Gastrocnemius medialis (tissue), 4 donors: ENCODE results near the gene CYB5RL. TPM values are rescaled to one million over a fixed set of nuclear protein-coding genes. Genes with fewer than 3 reads are reported as not detected.

Experiments used
- ATAC-seq, 2 donors: fragments of 150-250 bp; one replicate each; pipeline ENCODE4 v1.9.1; 2016
- DNase-seq, 2 donors: peaks; one replicate each; pipeline ENCODE4 v3.0.0-alpha.2; 2019
- H3K27ac ChIP-seq, 4 donors: fragments of 200-600 bp; sonication (generic); 1 replicate in 1 of 4; 2 replicates in 3 of 4; pipeline ENCODE4 v1.5.1; 2016 to 2018; ENCODE audit warnings: mild to moderate bottlenecking in 2 of 4, moderate library complexity in 1 of 4
- H3K27me3 ChIP-seq, 3 donors: fragments of 200-600 bp; sonication (generic) in 2 of 3; 1 replicate in 1 of 3; 2 replicates in 2 of 3; pipeline versions ENCODE4 v1.5.1 to v1.6.0; 2016 to 2019; ENCODE audit warnings: mild to moderate bottlenecking in 1 of 3, moderate library complexity in 1 of 3
- H3K36me3 ChIP-seq, 2 donors: fragments of 200-600 bp; sonication (generic) in 1 of 2; one replicate each; pipeline ENCODE4 v1.5.1; 2017 to 2018
- H3K4me1 ChIP-seq, 2 donors: fragments of 200-600 bp; sonication (generic) in 1 of 2; one replicate each; pipeline ENCODE4 v1.5.1; 2016 to 2017; ENCODE audit warnings: mild to moderate bottlenecking in 2 of 2
- H3K4me3 ChIP-seq, 4 donors: fragments of 200-600 bp; sonication (generic) in 3 of 4; 1 replicate in 1 of 4; 2 replicates in 3 of 4; pipeline ENCODE4 v1.5.1; 2016 to 2019; ENCODE audit warnings: mild to moderate bottlenecking in 2 of 4
- H3K9me3 ChIP-seq, 3 donors: fragments of 200-600 bp; sonication (generic) in 2 of 3; 1 replicate in 1 of 3; 2 replicates in 2 of 3; pipeline ENCODE4 v1.5.1; 2016 to 2019
- POLR2A ChIP-seq, 2 donors: fragments of 450-650 bp; IDR thresholded peaks; one replicate each; pipeline ENCODE4 v1.6.1; 2017; ENCODE audit warnings: antibody characterized with exemption in 2 of 2, mild to moderate bottlenecking in 2 of 2, moderate library complexity in 2 of 2
- in situ Hi-C, 4 donors: fragments of 200-750 bp; cut with MboI; loops; one replicate each; pipeline versions ENCODE4 v1.15.0 to v1.8.0; 2017; ENCODE audit warnings: low sequenced_read_pairs in 4 of 4
- intact Hi-C: fragments of 100-400 bp; cut with DNase I; formaldehyde crosslinking; loops from one replicate; pipeline ENCODE4 v1.15.1; 2023; ENCODE audit warnings: low total_unique reads
- total RNA-seq, 4 donors: library from RNA; depleted of rRNA; stranded (reverse); fragments of >200 nt; gene quantifications; one replicate each; pipeline versions ENCODE4 v1.1.0 to v1.2.3, GENCODE V29; 2016
- TF ChIP-seq, protein P1 (sequence below), 5 experiments: fragments of 450-650 bp in 3 of 5; fragments of 200-600 bp in 2 of 5; sonication (generic) in 2 of 5; IDR thresholded peaks in 4 of 5; conservative IDR thresholded peaks in 1 of 5; 1 replicate in 4 of 5; 2 replicates in 1 of 5; pipeline ENCODE4 v1.5.1; 2016 to 2019; ENCODE audit warnings: antibody characterized with exemption in 5 of 5, mild to moderate bottlenecking in 3 of 5, moderate library complexity in 3 of 5

Gene CYB5RL
- total RNA-seq, 4 donors from 2014 or later, result 1.8 to 5.8 (median 3.4) TPM

DNA sequence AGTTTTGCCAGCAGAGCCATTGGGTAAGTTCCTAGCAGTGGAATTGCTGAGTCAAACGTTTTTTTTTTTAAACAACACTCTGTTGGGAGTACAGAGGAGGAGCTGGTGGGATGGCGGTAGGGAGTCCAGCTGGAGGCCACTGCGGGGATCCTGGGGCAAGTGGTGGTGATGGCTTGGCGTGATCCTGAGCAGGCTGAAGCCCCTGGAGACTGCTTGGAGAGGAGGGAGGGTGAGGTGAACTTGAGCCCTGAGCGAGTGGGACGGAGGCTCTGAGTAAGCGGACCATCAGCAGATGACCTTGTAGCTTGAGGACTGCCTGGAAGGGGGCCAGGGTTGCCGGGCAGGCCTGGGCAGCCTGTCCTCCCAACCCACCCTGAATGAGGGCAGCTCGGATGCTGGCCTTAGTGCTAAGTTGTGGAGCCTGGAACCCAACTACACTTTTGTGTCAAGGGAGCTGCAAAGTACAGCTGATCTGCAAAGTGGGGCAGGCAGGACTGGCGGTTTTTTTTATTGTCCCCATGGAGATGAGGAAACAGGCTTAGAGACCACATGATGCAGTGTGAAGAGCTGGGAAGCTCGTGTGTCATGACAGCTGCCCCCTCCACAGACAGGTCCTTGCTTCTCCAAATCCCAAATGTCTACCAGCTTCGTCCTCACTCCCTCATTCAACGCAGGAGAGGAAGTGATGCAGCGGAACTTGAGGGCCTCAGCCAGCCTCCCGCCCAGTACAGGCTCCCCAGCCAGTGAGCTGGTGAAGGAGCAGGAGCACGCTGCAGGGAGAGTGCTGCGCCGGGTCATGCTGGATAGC is 20.4 kb upstream of the CYB5RL start:
- peak overlapping the region; percentile 71 to 81 (median 77) for H3K27ac ChIP-seq
- H3K4me1 ChIP-seq, result peaks cover 18 to 24% of the 10 kb centered on the region in 2 donors
- DNase-seq (peak; percentile 39 to 73), ATAC-seq (peak; percentile 78 to 81)
- H3K27me3 ChIP-seq, result no peaks in the 10 kb centered on the region
- intact Hi-C loops (no loop called here), in situ Hi-C loops (loop anchor here in 1 of 4 donors (25.0 kb wide), 1 partner anchor 267 kb away; no protein-coding TSS in a partner anchor)
- TF ChIP-seq POLR2A (IDR thresholded peaks at IDR 0.05), result no peak
- TF ChIP-seq, protein P1, sequence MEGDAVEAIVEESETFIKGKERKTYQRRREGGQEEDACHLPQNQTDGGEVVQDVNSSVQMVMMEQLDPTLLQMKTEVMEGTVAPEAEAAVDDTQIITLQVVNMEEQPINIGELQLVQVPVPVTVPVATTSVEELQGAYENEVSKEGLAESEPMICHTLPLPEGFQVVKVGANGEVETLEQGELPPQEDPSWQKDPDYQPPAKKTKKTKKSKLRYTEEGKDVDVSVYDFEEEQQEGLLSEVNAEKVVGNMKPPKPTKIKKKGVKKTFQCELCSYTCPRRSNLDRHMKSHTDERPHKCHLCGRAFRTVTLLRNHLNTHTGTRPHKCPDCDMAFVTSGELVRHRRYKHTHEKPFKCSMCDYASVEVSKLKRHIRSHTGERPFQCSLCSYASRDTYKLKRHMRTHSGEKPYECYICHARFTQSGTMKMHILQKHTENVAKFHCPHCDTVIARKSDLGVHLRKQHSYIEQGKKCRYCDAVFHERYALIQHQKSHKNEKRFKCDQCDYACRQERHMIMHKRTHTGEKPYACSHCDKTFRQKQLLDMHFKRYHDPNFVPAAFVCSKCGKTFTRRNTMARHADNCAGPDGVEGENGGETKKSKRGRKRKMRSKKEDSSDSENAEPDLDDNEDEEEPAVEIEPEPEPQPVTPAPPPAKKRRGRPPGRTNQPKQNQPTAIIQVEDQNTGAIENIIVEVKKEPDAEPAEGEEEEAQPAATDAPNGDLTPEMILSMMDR (IDR thresholded peaks at IDR 0.05 in 4 of 5, conservative IDR thresholded peaks at IDR 0.05 in 1 of 5), result no peak
- peaks cover 0 to 37% of the 10 kb centered on the region in 2 donors for H3K36me3 ChIP-seq
- H3K9me3 ChIP-seq, result no peaks in the 10 kb centered on the region
- H3K4me3 ChIP-seq, result no peak overlapping the region

DNA sequence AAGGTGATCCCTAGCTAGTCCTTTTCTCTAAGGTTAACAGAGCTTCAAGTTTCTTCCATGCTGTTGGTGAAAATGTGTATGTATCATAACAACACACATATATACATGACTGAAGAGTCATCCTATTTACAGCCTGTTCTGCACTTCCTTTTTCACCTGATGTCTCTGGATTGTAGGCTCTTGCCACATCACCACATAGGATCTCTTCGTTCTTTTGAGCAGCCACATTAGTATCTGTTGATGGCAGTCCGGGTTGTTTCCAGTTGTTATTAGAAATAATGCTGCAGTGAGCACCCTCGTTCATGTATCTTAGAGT is 19.8 kb upstream of the CYB5RL start:
- DNase-seq (no peak), ATAC-seq (peak in 1 of 2 donors; percentile 40)
- intact Hi-C loops (no loop called here), in situ Hi-C loops (loop anchor here in 1 of 4 donors (25.0 kb wide), 1 partner anchor 268 kb away; no protein-coding TSS in a partner anchor)
- Histone ChIP-seq H3K27ac (peak overlapping the region; percentile 71 to 81 (median 77)), H3K36me3 (peaks cover 0 to 42% of the 10 kb centered on the region in 2 donors), H3K4me1 (peaks cover 18 to 24% of the 10 kb centered on the region in 2 donors), H3K27me3 (no peaks in the 10 kb centered on the region), H3K4me3 (no peak overlapping the region), H3K9me3 (no peaks in the 10 kb centered on the region)
- TF ChIP-seq, protein P1 (IDR thresholded peaks at IDR 0.05 in 4 of 5, conservative IDR thresholded peaks at IDR 0.05 in 1 of 5), result no peak
- TF ChIP-seq POLR2A (IDR thresholded peaks at IDR 0.05), result no peak

DNA sequence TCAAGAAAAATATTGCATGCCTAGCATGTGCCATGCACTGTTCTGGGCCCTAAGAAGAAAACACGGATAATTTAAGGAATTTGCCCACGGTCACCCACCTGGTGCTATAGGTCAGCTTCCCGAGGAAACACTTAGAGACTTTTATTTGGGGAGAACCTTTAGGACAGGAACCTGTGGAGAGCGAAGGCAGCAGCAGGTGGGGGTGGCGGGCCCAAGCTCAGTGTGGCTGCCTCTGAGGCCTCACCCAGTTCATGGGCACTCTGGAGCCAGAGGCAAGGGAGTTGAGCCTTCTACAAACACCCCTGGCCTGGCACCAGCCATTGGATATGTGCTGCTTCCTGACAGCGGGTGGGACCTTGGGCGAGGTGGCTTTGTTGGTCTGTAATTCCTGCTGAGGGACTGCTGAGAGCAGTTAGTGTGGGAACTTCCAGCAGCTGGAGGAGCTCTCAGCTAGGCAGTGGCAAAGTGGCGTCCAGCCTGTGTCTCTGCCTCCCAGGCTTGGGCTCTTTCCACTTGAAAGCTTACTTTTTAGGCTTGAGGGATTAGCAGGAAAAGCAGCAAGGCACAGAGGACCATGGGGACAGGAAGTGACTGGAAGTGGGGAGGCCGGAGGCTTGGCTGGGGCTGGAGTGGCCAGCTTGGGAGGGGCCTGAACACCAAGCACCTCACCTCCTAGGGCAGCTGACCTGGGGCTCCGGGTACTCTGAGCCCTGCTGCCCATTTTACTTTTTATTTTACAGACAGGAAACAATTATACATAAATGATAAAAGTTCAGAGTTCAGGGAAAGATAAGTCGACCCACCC is 19.3 kb upstream of the CYB5RL start:
- intact Hi-C loops (no loop called here), in situ Hi-C loops (loop anchor here in 1 of 4 donors (25.0 kb wide), 1 partner anchor 268 kb away; no protein-coding TSS in a partner anchor)
- no peaks in the 10 kb centered on the region for H3K27me3 ChIP-seq
- DNase-seq (no peak), ATAC-seq (no peak)
- H3K36me3 ChIP-seq, result peaks cover 0 to 48% of the 10 kb centered on the region in 2 donors
- TF ChIP-seq, protein P1 (IDR thresholded peaks at IDR 0.05 in 4 of 5, conservative IDR thresholded peaks at IDR 0.05 in 1 of 5), result no peak
- TF ChIP-seq POLR2A (IDR thresholded peaks at IDR 0.05), result no peak
- no peaks in the 10 kb centered on the region for H3K9me3 ChIP-seq
- peak overlapping the region; percentile 71 to 81 (median 77) for H3K27ac ChIP-seq
- peaks cover 18 to 24% of the 10 kb centered on the region in 2 donors for H3K4me1 ChIP-seq
- no peak overlapping the region for H3K4me3 ChIP-seq

- H3K36me3 ChIP-seq, result peaks cover 6 to 83% of the 10 kb centered on the region in 2 donors
- DNase-seq, result no peak
- no peak overlapping the region for H3K4me3 ChIP-seq
- intact Hi-C loops, result no loop called here
- no peaks in the 10 kb centered on the region for H3K27me3 ChIP-seq
- TF ChIP-seq POLR2A (IDR thresholded peaks at IDR 0.05), result no peak
- TF ChIP-seq, protein P1 (IDR thresholded peaks at IDR 0.05 in 4 of 5, conservative IDR thresholded peaks at IDR 0.05 in 1 of 5), result no peak
- in situ Hi-C loops, result loop anchor here in 1 of 4 donors (25.0 kb wide), 1 partner anchor 272 kb away; no protein-coding TSS in a partner anchor
- H3K9me3 ChIP-seq, result no peaks in the 10 kb centered on the region
- peaks cover 14 to 19% of the 10 kb centered on the region in 2 donors for H3K4me1 ChIP-seq
- no peak for ATAC-seq
- no peak overlapping the region for H3K27ac ChIP-seq
These were observed 15.7 kb upstream of the CYB5RL start for GRCh38 chr1:54215523-54215922.
